AG04450 (cell line): Measurements from ENCODE around the gene LGR6. TPM values are rescaled to one million over a fixed set of nuclear protein-coding genes. Genes with fewer than 3 reads are reported as not detected.

Source experiments
- CTCF ChIA-PET: fragments of 300-600, 350-600 bp; formaldehyde crosslinking; extraction: SDS; loops from one replicate; lab custom pipeline; 2022; ENCODE audit warnings: antibody characterized with exemption, inconsistent platforms; lab: Charles Lee
- POLR2A ChIA-PET: fragments of 350-600 bp; formaldehyde crosslinking; extraction: SDS; loops from one replicate; lab custom pipeline; 2021; ENCODE audit warnings: antibody characterized with exemption, inconsistent platforms; lab: Yijun Ruan, JAX
- DNase-seq: peaks from one replicate; pipeline ENCODE4 v3.0.0-alpha.2; 2011; ENCODE audit warnings: low read depth, low spot score
- H3K27ac ChIP-seq: one replicate; pipeline ENCODE4 v1.5.1; 2012; ENCODE audit warnings: low read depth, low read length, control low read depth
- H3K27me3 ChIP-seq: one replicate; pipeline ENCODE4 v1.6.0; 2012; ENCODE audit warnings: low read length; ENCODE audit not compliant: control insufficient read depth, insufficient read depth
- H3K4me3 ChIP-seq: 2 replicates; pipeline ENCODE4 v1.5.1; 2011; ENCODE audit warnings: mild to moderate bottlenecking, low read depth, low read length, control low read depth
- H3K9me3 ChIP-seq: 2 replicates; pipeline ENCODE4 v1.5.1; 2012; ENCODE audit warnings: low read length; ENCODE audit not compliant: control insufficient read depth, insufficient read depth
- polyA plus RNA-seq: library from polyadenylated mRNA; depleted of rRNA; stranded (reverse); fragments of >200 nt; gene quantifications from 2 replicates; pipeline ENCODE4 v1.2.3, GENCODE V29; 2011
- TF ChIP-seq, protein P1 (sequence below): IDR thresholded peaks from 2 replicates; pipeline ENCODE4 v1.5.1; 2011; ENCODE audit warnings: low read depth, low read length, control low read depth, inconsistent platforms

The LGR6 gene
- polyA plus RNA-seq, 1 experiment: not detected

DNA sequence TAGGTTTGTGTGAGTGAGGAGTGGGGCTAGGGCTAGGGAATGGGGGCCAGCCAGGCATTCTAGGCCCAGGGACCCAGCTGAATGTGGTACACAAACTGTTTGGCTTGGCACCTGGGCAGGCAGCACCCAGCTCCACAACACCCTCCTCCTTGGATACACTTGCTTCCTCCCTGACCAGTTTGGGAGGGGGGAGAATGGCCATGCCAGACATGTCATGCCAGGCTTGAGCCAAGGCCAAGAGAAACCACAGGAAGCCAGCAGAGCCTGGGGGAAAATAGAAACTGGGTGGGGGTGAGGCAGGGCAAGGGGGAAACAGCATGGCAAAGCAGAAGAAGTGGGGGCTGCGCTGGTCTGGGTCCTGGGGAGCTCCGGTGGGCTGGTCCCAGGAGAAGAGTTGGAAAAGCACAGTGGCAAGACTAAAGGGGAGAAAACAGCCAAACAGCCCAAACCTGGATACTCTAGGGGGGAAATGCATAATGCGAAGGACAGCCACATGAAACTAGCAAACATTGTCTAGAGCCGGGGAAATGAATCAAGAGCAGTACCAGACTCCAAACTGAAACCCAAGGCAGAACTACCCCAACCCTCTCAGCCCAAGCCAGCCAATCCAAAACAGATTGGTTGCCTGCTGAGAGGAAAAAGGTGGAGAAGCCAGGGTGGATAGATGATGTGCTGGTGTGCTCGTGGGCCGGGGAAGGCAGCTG lies 47.9 kb downstream of the LGR6 start:
- ChIA-PET POLR2A (no interaction called here), CTCF (no interaction called here)
- H3K27ac ChIP-seq: no peak overlapping the region
- H3K27me3 ChIP-seq: peaks cover 34% of the 10 kb centered on the region
- no peak overlapping the region for H3K4me3 ChIP-seq
- H3K9me3 ChIP-seq: no peaks in the 10 kb centered on the region; the same call in 1 of the 2 replicates
- no peak for DNase-seq
- TF ChIP-seq, protein P1, sequence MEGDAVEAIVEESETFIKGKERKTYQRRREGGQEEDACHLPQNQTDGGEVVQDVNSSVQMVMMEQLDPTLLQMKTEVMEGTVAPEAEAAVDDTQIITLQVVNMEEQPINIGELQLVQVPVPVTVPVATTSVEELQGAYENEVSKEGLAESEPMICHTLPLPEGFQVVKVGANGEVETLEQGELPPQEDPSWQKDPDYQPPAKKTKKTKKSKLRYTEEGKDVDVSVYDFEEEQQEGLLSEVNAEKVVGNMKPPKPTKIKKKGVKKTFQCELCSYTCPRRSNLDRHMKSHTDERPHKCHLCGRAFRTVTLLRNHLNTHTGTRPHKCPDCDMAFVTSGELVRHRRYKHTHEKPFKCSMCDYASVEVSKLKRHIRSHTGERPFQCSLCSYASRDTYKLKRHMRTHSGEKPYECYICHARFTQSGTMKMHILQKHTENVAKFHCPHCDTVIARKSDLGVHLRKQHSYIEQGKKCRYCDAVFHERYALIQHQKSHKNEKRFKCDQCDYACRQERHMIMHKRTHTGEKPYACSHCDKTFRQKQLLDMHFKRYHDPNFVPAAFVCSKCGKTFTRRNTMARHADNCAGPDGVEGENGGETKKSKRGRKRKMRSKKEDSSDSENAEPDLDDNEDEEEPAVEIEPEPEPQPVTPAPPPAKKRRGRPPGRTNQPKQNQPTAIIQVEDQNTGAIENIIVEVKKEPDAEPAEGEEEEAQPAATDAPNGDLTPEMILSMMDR: no peak

DNA sequence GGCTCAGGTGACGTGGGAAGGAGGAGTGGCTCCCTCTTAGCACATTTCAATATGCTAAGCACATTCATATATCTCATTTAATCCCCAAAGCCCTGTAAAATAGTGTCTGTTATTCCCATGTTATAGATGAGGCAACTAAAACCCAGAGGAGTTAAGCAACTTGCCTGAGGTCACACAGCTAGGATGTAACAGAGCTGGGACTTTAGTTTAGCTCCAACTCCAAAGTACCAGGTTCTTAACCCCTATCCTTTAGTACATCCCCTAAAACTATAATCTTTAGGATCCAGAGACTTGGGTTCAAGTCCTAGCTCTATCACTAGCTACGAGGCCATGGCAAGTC lies 48.5 kb downstream of the LGR6 start:
- DNase-seq: no peak
- TF ChIP-seq, protein P1: no peak
- POLR2A ChIA-PET: no interaction called here
- Histone ChIP-seq H3K27me3 (peaks cover 39% of the 10 kb centered on the region), H3K27ac (no peak overlapping the region), H3K4me3 (no peak overlapping the region), H3K9me3 (no peaks in the 10 kb centered on the region)
- CTCF ChIA-PET: no interaction called here

DNA sequence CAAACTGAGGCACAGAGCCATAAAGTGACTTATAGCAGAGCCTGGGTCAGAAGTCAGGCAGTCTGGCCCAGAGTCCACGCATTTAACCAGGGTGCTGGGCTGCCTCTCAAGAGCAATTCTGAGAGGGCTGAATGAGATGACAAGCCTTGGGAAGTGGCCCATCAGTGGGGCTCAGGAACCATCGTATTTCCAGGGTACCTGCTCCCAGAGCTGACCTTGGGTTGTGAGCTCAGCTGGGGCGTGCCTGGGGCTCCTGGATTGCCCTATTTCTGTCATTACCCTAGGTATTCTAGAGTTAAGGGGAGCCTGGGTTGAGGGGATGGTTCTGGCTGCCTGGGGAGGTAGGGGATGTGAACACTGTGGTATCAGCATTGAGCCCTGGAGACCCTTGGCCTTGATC lies 49.4 kb downstream of the LGR6 start:
- ChIA-PET CTCF (no interaction called here), POLR2A (no interaction called here)
- no peaks in the 10 kb centered on the region for H3K9me3 ChIP-seq
- H3K27me3 ChIP-seq: peaks cover 49% of the 10 kb centered on the region
- DNase-seq: no peak
- H3K4me3 ChIP-seq: no peak overlapping the region
- TF ChIP-seq, protein P1: no peak
- H3K27ac ChIP-seq: no peak overlapping the region

DNA sequence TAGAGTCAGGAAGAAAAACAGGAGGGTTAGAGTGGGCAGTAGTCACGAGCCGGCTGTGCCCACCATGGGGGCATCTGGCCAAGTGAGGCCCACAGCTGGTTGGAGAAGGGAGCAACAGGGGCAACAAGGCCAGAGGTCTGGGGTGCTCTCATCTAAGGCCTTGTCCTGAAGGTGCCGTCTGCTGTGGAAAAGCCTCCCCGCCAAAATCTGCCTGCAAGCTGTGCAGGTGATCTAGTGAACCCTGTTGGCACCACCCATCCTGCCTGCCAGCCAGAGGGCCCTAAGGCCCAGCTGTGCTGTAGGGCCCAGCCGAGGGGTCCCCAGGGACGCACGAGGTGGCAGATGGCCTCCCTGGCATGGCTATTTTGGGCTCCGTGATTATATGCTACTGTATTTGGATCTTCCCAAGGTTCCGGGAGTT lies 51.3 kb downstream of the LGR6 start:
- no peaks in the 10 kb centered on the region for H3K9me3 ChIP-seq
- CTCF ChIA-PET: no interaction called here
- TF ChIP-seq, protein P1: no peak
- POLR2A ChIA-PET: interaction anchor here (0.6 kb wide), 1 partner anchor 23 kb away, joined by 3 read pairs; no protein-coding TSS in a partner anchor
- H3K27me3 ChIP-seq: peaks cover 55% of the 10 kb centered on the region
- DNase-seq: no peak
- H3K4me3 ChIP-seq: no peak overlapping the region
- no peak overlapping the region for H3K27ac ChIP-seq

DNA sequence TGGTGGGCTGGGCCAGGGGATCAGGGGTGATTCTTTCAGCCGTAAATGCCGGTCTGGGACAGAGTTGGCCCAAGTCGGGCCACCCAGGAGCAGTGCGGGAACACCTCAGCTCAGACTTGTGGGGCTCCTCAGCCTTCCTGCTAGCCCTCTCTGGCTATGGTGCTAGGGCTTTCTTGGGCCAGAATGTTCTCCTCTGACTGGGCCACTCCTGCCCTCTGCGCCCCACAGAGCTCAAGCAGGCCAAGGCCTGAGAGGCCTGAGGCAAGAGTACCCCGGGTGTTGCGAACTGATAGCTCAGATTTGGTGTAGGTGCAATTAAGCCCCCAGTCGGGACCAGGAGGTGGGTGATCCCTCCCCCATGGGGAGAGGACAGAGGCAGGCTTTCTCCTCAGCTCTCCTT lies 51.8 kb downstream of the LGR6 start:
- peaks cover 56% of the 10 kb centered on the region for H3K27me3 ChIP-seq
- TF ChIP-seq, protein P1: no peak
- no peaks in the 10 kb centered on the region for H3K9me3 ChIP-seq
- H3K27ac ChIP-seq: no peak overlapping the region
- no peak overlapping the region for H3K4me3 ChIP-seq
- no peak for DNase-seq
- ChIA-PET CTCF (no interaction called here), POLR2A (no interaction called here)
